Mesenteric fat pad (tissue), 1 donor: ENCODE measurements around the gene HM13. TPM values are rescaled to one million over a fixed set of nuclear protein-coding genes. Genes with fewer than 3 reads are reported as not detected.
"Not testable (repeated sequence)": the region's sequence is repeated elsewhere in the genome, so short reads cannot be mapped to it uniquely, and the experiment has no call there.

Experiments used
- DNase-seq: peaks from one replicate; pipeline ENCODE4 v3.0.0-alpha.2; 2020; ENCODE audit warnings: low spot score
- total RNA-seq: library from RNA; stranded (reverse); fragmentation: NEBNext Ultra II Directional; extraction: Animal tissue kit (Norgen Biotek cat#: 25700); gene quantifications from one replicate; pipeline ENCODE4 v1.2.1, GENCODE V29; 2021
- donor health status: DM: yes; HTN: yes; CAD: no.

HM13 gene
- total RNA-seq, 1 donor from 2014 or later = 186 TPM

GRCh38 chr20:31540406-31540805 lies 26.2 kb downstream of the HM13 start:
- no peak for DNase-seq

- DNase-seq = no peak
These were observed 28.1 kb downstream of the HM13 start for GRCh38 chr20:31542201-31542842.

- DNase-seq = no peak
These were observed 28.7 kb downstream of the HM13 start for GRCh38 chr20:31542963-31543362.

- no peak for DNase-seq
These were observed 29.8 kb downstream of the HM13 start for GRCh38 chr20:31543966-31544598.

- no peak for DNase-seq
These were observed 30.4 kb downstream of the HM13 start for GRCh38 chr20:31544600-31544999.

GRCh38 chr20:31545621-31546040 lies 31.4 kb downstream of the HM13 start:
- DNase-seq = not testable (repeated sequence)

- peak; percentile 93 for DNase-seq
These were observed 32.9 kb downstream of the HM13 start for GRCh38 chr20:31547017-31547675.

- no peak for DNase-seq
These were observed 33.6 kb downstream of the HM13 start for GRCh38 chr20:31547720-31548298.

- no peak for DNase-seq
These were observed 34.7 kb downstream of the HM13 start for GRCh38 chr20:31548820-31549512.

GRCh38 chr20:31549513-31549880 lies 35.3 kb downstream of the HM13 start:
- DNase-seq = no peak

- DNase-seq = no peak
These were observed 35.9 kb downstream of the HM13 start for GRCh38 chr20:31550099-31550498.

- DNase-seq = no peak
These were observed 37.2 kb downstream of the HM13 start for GRCh38 chr20:31551163-31552081.

- DNase-seq = no peak
These were observed 41.0 kb downstream of the HM13 start for GRCh38 chr20:31555203-31555775.

GRCh38 chr20:31559704-31560093 lies 45.5 kb downstream of the HM13 start:
- no peak for DNase-seq

- no peak for DNase-seq
These were observed 46.0 kb downstream of the HM13 start for GRCh38 chr20:31560094-31560745.

GRCh38 chr20:31560746-31561598 lies 46.7 kb downstream of the HM13 start:
- no peak for DNase-seq

GRCh38 chr20:31562241-31562640 lies 48.0 kb downstream of the HM13 start:
- DNase-seq = no peak

GRCh38 chr20:31564284-31564683 lies 50.0 kb downstream of the HM13 start:
- DNase-seq = no peak
